NK-92 (cell line): Measurements from ENCODE around the gene BATF2.

Experiments used
- DNase-seq: peaks from one replicate; lab custom pipeline; 2025; ENCODE audit not compliant: unreplicated experiment; lab: John Stamatoyannopoulos, UW

BATF2 gene

DNA sequence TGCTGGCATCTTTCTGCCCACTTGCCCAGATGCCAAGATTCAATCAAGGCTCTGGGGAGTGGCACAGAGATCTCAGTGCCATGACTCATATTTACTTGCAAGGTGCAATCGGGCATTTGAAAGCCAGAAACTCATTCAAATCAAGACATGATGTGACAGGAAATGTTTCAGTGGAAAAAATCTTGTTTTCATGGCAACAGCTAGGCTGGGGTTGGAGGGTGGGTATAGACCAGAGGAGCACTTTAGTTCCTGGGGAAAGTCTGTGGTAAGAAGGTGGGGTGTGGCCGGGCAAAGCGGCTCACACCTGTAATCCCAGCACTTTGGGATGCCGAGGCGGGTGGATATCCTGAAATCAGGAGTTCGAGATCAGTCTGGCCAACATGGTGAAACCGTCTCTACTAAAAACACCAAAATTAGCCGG lies 26.0 kb downstream of the BATF2 start:
- no peak for DNase-seq

GRCh38 chr11:64969209-64969608 lies 27.6 kb downstream of the BATF2 start:
- no peak for DNase-seq

DNA sequence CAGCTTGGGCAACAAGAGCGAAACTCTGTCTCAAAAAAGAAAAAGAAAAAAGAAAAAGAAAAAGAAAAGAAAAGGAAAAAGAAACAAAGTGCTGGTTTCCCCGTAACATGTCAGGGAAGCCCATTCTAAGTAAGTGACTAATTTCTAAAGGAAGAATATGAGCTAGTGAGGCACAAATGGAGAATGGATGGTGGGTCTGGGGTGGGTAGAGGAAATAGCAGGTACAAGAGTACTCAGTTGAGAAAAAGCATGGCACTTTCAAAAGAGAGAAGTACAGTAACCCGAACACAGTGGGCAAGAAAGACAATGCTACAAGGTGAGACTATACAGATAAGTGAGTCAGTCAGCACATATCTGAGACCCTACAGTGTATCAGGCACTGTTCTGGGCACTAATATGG lies 29.4 kb downstream of the BATF2 start:
- DNase-seq: no peak

DNA sequence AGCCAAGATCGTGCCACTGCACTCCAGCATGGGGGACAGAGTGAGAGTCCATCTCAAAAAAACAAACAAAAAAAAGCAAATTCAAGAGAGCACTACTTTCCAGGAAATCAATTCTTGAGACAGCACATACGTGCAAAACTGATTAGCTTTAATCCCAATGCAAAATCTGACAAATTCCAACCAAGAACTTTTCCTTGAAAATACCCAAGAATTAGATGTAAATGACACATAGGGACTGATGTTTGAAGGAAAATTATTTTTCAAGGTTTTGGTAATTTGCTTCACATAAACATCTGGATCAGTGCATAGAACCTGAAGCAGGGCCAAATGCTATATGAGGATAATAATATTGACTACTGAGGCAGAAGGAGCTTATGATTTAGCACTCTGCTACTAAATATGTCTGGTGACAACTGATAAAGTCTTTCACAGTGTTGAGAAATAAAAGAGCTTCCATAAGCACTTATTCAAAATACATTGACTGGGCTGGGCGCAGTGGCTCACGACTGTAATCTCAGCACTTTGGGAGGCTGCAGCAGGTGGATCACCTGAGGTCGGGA lies 33.6 kb downstream of the BATF2 start:
- DNase-seq: no peak

GRCh38 chr11:64960719-64961118 lies 36.1 kb downstream of the BATF2 start:
- no peak for DNase-seq

DNA sequence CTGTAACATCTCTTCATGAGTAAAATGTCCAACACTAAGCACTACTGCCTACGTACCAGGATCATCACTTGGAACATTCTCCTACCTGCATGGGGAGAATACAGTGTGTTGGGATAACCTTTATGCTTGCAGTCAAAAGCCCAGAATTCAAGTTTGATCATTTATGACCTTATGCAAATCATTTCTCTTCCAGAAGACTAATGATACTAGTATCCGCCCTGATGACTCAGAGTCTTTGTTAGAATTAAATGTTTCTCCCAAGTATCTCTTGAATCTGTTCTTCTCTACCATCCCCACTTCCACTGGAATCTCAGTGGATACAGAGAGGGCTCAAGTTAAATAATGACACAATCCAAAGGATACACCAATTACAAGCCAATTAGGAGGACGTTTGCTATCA lies 37.3 kb downstream of the BATF2 start:
- no peak for DNase-seq

- DNase-seq: no peak
Observed at GRCh38 chr11:64954201-64954600, 42.6 kb downstream of the BATF2 start.

- DNase-seq: no peak
Observed at GRCh38 chr11:64951529-64951928, 45.2 kb downstream of the BATF2 start.

- DNase-seq: no peak
Observed at GRCh38 chr11:64947208-64947814, 49.5 kb downstream of the BATF2 start.
